Measurements from ENCODE around the gene DUSP9. TPM values are rescaled to one million over a fixed set of nuclear protein-coding genes. Genes with fewer than 3 reads are reported as not detected.
"Not testable (repeated sequence)": the region's sequence is repeated elsewhere in the genome, so short reads cannot be mapped to it uniquely, and the experiment has no call there.

Gene DUSP9
- total and polyA plus RNA-seq, 12 donors, result 0.11 to 15.9 (median 0.24) TPM; not detected in 6

DNA sequence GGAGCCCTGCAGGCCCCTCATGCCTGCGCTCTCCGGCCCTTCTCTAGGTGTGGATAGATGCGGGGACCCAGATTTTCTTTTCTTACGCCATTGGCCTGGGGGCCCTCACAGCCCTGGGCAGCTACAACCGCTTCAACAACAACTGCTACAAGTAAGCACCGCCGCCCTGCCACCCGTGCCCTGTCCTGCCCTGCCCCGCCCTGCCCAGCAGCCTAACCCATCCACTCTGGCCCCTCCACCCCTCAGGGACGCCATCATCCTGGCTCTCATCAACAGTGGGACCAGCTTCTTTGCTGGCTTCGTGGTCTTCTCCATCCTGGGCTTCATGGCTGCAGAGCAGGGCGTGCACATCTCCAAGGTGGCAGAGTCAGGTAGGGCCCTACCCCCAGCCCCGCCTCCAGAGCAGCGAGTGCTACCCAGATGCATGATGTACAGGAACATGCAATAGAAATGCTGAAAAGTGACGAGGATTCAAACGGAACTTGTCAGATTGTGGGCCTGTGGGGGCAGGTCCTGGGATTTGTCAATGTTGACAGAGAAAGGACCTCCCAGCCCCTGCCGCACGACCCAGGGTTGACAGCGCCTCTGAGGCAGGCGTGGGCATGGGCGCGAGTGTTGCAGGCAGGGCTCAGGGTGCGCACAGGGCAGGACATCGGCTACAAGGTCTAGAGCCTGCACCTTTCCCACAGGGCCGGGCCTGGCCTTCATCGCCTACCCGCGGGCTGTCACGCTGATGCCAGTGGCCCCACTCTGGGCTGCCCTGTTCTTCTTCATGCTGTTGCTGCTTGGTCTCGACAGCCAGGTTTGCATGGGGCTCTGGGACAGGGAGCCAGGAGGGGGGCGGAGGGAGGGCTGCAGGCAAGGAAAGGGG is 46.4 kb downstream of the DUSP9 start:
- Histone ChIP-seq H3K4me1 (replicated peaks in 1 of 2) (no peaks in the 10 kb centered on the region), H3K4me3 (no peak overlapping the region)

GRCh38 chrX:153694256-153694655 is 47.3 kb downstream of the DUSP9 start:
- WGBS, 4 donors, result 57 to 89% (median 87%) methylated on average over 1 to 16 of the region's 16 CpGs; no CpG with 5 or more reads in 1 of the 4 donors
- intact Hi-C loops (cut with DNase I); H3K27ac ChIP-seq: not testable (repeated sequence)

More for the DNA sequence above, 46.4 kb downstream of the DUSP9 start:
- H3K9me3 ChIP-seq (replicated peaks in 1 of 3), result no peaks in the 10 kb centered on the region
- intact Hi-C loops (cut with DNase I), result no loop called here
- no peak overlapping the region for H3K27ac ChIP-seq
- no peaks in the 10 kb centered on the region for H3K36me3 ChIP-seq (replicated peaks in 1 of 2)
- 77 to 88% (median 84%) methylated on average over 10 to 26 of the region's 31 CpGs for WGBS, 4 donors
- H3K27me3 ChIP-seq, result no peaks in the 10 kb centered on the region
- no peak for TF ChIP-seq POLR2A (IDR thresholded peaks at IDR 0.05)
- TF ChIP-seq, protein P1, sequence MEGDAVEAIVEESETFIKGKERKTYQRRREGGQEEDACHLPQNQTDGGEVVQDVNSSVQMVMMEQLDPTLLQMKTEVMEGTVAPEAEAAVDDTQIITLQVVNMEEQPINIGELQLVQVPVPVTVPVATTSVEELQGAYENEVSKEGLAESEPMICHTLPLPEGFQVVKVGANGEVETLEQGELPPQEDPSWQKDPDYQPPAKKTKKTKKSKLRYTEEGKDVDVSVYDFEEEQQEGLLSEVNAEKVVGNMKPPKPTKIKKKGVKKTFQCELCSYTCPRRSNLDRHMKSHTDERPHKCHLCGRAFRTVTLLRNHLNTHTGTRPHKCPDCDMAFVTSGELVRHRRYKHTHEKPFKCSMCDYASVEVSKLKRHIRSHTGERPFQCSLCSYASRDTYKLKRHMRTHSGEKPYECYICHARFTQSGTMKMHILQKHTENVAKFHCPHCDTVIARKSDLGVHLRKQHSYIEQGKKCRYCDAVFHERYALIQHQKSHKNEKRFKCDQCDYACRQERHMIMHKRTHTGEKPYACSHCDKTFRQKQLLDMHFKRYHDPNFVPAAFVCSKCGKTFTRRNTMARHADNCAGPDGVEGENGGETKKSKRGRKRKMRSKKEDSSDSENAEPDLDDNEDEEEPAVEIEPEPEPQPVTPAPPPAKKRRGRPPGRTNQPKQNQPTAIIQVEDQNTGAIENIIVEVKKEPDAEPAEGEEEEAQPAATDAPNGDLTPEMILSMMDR (IDR thresholded peaks at IDR 0.05), result no peak
- DNase-seq, result no peak

GRCh38 chrX:153694687-153695270 is 47.8 kb downstream of the DUSP9 start:
- Histone ChIP-seq H3K4me3 (no peak overlapping the region), H3K27me3 (no peaks in the 10 kb centered on the region), H3K27ac (no peak overlapping the region), H3K36me3 (replicated peaks in 1 of 2) (no peaks in the 10 kb centered on the region), H3K9me3 (replicated peaks in 1 of 3) (no peaks in the 10 kb centered on the region), H3K4me1 (replicated peaks in 1 of 2) (no peaks in the 10 kb centered on the region)
- intact Hi-C loops (cut with DNase I), result no loop called here
- TF ChIP-seq POLR2A (IDR thresholded peaks at IDR 0.05), result no peak
- TF ChIP-seq, protein P1 (IDR thresholded peaks at IDR 0.05), result no peak
- peak in 1 of 7 donors; percentile 6 for DNase-seq
- 70 to 96% (median 72%) methylated on average over 10 to 23 of the region's 23 CpGs; no CpG with 5 or more reads in 1 of the 4 donors for WGBS, 4 donors

More at GRCh38 chrX:153694256-153694655, 47.3 kb downstream of the DUSP9 start:
- H3K27me3 ChIP-seq; H3K4me3 ChIP-seq; H3K4me1 ChIP-seq (replicated peaks in 1 of 2); H3K9me3 ChIP-seq (replicated peaks in 1 of 3); H3K36me3 ChIP-seq (replicated peaks in 1 of 2); DNase-seq: not testable (repeated sequence)

- DNase-seq, result no peak
- Histone ChIP-seq H3K4me3 (no peak overlapping the region), H3K9me3 (replicated peaks in 1 of 3) (no peaks in the 10 kb centered on the region), H3K27me3 (no peaks in the 10 kb centered on the region), H3K27ac (no peak overlapping the region), H3K36me3 (replicated peaks in 1 of 2) (no peaks in the 10 kb centered on the region), H3K4me1 (replicated peaks in 1 of 2) (peaks cover 0 to 4% of the 10 kb centered on the region in 2 donors)
- intact Hi-C loops (cut with DNase I), result no loop called here
- TF ChIP-seq POLR2A (IDR thresholded peaks at IDR 0.05), result no peak
- TF ChIP-seq, protein P1 (IDR thresholded peaks at IDR 0.05), result no peak
- WGBS, 4 donors, result 79 to 92% (median 80%) methylated on average over 5 to 15 of the region's 15 CpGs; no CpG with 5 or more reads in 1 of the 4 donors
Measured at GRCh38 chrX:153696100-153696499, 49.1 kb downstream of the DUSP9 start.

GRCh38 chrX:153696538-153696937 is 49.5 kb downstream of the DUSP9 start:
- not testable (repeated sequence) for H3K36me3 ChIP-seq (replicated peaks in 1 of 2)

GRCh38 chrX:153696986-153697722 is 50.2 kb downstream of the DUSP9 start:
- H3K4me1 ChIP-seq (replicated peaks in 1 of 2); H3K36me3 ChIP-seq (replicated peaks in 1 of 2); H3K9me3 ChIP-seq (replicated peaks in 1 of 3); intact Hi-C loops (cut with DNase I); H3K27me3 ChIP-seq; H3K4me3 ChIP-seq; H3K27ac ChIP-seq: not testable (repeated sequence)
- DNase-seq, result peak in 1 of 7 donors; percentile 6
- whole genome bisulfite sequencing, 4 donors, result 86 to 91% (median 87%) methylated on average over 14 to 16 of the region's 16 CpGs

More at GRCh38 chrX:153696538-153696937, 49.5 kb downstream of the DUSP9 start:
- intact Hi-C loops (cut with DNase I); H3K4me1 ChIP-seq (replicated peaks in 1 of 2); H3K27ac ChIP-seq; H3K27me3 ChIP-seq; H3K4me3 ChIP-seq; H3K9me3 ChIP-seq (replicated peaks in 1 of 3): not testable (repeated sequence)
- 69 to 86% (median 75%) methylated on average over 5 to 10 of the region's 10 CpGs for WGBS, 4 donors
- peak in 1 of 7 donors; percentile 7 for DNase-seq
